CD4-positive, alpha-beta T cell treated with Interferon gamma for 1 hour (primary cell): ENCODE measurements around the gene KDM1B.

Experiments used
- DNase-seq: peaks from one replicate; pipeline ENCODE4 v3.0.0-alpha.2; 2020

KDM1B gene

GRCh38 chr6:18240230-18240629, 85.0 kb downstream of the KDM1B start:
- no peak for DNase-seq

DNA sequence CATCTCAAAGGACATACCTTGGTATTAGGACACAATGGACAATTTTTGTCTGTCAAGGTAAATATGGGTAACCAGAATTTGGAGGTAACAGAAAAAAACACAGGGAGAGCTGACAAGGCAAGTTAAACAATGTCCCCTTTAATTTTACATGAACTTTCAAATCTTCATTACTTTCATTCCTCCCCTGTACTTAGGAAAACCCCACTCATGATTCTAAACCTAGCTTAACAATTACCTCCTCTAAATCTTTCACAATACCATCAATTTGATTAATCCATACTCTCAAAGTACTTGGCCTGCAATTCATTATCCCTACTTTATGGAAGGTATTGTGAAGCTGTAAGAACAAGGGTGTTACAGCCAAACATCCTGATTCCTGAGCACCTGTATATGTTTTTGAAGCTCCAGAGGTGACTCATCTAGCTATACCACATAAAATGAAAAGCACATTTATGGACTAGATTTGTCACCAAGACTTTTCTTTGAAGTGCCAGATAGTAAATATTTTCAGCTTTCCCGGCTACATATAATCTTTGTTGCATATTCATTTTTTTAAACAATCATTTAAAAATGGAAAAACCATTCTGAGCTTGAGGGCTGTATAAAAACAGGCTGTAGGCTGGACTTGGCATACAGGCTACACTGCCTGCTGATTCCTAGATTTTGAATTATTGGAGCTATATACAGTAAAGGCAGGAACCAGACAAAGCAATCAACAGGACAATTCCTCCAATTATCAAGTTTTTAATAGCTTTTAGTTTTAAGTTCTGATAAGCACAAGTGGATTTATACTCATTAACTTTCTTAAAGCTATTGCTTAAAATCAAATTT, 86.2 kb downstream of the KDM1B start:
- no peak for DNase-seq

DNA sequence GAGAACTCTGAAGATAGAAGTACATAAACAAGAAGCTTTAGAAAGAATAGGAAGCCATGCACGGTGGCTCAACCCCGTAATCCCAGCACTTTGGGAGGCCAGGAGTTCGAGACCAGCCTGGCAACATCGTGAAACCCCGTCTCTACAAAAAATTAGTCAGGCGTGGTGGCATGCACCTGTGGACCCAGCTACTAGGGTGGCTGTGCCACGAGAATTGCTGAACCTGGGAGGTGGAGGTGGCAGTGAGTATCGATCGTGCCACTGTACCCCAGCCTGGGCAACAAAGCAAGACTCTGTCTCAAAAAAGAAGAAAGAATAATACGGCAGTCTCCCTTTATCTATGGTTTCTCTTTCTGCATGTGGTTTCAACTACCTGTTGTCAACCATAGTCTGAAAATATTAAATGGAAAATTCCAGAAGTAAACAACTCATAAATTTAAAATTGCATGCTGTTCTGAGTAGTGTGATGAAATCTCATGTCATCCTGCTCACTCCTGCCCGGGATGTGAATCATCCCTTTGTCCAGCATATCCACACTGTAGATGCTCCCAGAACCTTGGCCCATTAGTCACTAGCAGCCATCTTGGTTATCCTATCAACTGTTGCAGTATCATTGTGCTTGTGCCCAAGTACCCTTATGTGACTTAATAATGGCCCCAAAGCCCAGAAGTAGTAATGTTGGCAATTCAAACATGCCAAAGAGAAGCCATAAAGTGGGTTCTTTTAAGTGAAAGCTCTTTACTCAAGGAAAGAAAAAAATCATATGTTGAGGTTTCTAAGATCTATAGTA, 87.0 kb downstream of the KDM1B start:
- DNase-seq: no peak

- no peak for DNase-seq
Measured at GRCh38 chr6:18243302-18243893, 88.2 kb downstream of the KDM1B start.

DNA sequence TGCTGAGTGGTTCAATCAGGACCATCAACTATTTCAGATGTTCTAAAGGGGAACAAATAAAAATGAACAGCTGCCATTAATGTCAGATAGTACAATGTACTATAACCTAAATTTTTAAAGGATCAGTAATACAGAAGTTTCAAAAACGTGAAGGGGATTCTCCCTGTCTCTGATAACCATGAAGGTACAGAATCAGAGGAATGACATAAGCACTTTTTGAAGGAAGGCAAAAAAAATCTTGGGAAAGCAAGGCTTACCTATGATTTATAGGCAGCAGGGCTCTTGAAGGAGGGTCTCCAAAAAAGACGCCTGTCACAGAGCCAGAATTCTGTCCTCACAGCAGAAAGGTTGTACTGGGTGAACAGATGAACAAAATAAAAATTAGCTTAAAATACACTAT, 89.0 kb downstream of the KDM1B start:
- no peak for DNase-seq

DNA sequence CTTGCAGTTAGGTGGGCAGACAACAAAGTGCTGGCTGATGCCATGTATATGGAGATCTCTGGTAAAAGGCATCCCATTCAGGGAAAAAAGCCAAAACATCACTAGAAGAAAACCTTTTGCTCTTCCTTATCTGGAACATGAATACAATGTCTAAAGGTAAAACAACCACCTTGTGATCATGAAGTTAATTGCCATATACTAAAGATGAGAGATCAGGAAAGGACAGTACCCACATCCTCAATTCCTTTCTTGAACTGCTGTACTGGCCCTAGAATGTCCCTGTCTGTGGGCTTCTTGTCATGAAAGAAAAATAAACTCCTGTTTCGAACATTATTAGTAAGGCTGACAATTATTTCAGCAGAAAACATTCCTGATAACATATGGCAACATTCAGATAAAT, 89.9 kb downstream of the KDM1B start:
- DNase-seq: no peak

GRCh38 chr6:18245642-18246041, 90.4 kb downstream of the KDM1B start:
- DNase-seq: no peak

- no peak for DNase-seq
Measured at GRCh38 chr6:18246205-18246604, 91.0 kb downstream of the KDM1B start.

- no peak for DNase-seq
Measured at GRCh38 chr6:18247002-18247401, 91.8 kb downstream of the KDM1B start.

DNA sequence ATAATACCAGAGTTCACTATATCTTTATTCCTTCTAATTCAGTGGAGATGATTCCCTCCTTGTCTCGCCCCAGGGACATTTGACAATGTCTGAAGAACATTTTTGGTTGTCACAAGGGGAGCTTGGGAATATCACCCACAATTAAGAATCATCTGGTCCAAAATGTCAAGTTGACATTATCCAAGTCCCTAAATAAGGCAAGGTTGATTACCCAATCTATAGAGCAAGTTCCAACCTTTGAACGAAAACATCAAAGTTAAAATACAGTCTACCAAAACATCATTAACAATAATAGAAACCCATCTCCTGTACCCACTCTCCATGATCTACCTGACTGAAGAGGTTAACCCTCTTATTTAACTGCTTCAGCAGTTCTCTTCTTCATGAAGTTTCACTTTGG, 93.5 kb downstream of the KDM1B start:
- no peak for DNase-seq

- DNase-seq: no peak
Measured at GRCh38 chr6:18249271-18249670, 94.0 kb downstream of the KDM1B start.

DNA sequence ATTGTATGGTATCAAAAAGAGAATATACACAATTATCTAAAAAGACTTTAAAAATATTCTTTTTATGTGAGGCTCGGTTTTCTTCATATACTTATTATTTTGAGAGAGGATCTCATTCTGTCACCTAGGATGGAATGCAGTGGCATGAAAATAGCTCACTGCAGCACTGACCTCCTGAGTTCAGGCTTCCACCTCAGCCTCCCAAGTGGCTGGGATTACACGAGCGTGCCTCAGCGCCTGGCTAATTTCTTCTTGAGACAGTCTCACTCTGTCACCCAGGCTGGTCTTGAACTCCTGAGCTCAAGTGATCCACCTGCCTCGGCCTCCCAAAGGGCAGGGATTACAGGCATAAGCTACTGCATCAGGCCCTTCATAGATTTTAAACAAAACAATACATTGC, 98.4 kb downstream of the KDM1B start:
- no peak for DNase-seq

DNA sequence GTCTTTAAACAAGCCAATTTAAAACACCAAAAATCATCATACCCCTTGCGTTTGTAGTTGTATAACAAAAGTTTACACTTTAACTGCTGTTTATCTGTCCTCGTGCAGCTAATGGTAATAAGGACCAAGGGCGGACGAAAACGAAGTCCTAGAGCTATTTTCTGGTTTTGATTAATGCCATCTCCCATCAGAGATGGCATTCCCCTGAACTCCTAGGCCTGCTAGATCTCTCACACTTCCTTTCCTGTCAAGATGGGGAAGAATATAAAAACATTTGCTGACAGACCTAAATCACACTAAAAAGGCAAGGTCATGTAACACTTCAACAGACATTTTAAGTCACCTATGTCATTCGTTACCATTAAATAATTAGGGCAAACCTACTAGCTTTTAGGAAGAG, 99.6 kb downstream of the KDM1B start:
- DNase-seq: no peak

- no peak for DNase-seq
Measured at GRCh38 chr6:18259675-18260447, 104.6 kb downstream of the KDM1B start.

GRCh38 chr6:18260448-18261106, 105.4 kb downstream of the KDM1B start:
- peak; percentile 61 for DNase-seq

DNA sequence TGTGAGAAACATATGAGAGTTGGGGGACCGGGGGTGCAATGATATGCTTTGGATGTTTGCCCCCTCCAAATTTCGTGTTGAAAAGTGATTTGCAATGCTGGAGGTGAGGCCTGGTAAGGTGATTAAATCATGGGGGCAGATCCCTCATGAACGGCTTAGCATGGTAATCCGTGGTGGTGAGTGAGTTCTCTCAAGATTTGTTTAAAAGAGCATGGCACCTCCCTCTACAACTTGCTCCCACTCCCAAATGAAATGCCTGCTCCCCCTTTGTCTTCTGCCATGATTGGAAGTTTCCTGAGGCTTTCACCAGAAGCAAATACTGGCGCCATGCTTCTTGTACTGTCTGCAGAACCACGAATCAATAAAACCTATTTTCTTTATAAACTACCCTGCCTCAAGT, 106.7 kb downstream of the KDM1B start:
- no peak for DNase-seq

GRCh38 chr6:18262702-18263417, 107.6 kb downstream of the KDM1B start:
- peak; percentile 15 for DNase-seq

GRCh38 chr6:18263418-18264218, 108.4 kb downstream of the KDM1B start:
- DNase-seq: peak; percentile 4

- peak; percentile 78 for DNase-seq
Measured at GRCh38 chr6:18264219-18264922, 109.1 kb downstream of the KDM1B start, which contains the start of gene DEK. DEK (minus strand) TSS chr6:18264530; CDS start chr6:18263987, 543 bp downstream.

DNA sequence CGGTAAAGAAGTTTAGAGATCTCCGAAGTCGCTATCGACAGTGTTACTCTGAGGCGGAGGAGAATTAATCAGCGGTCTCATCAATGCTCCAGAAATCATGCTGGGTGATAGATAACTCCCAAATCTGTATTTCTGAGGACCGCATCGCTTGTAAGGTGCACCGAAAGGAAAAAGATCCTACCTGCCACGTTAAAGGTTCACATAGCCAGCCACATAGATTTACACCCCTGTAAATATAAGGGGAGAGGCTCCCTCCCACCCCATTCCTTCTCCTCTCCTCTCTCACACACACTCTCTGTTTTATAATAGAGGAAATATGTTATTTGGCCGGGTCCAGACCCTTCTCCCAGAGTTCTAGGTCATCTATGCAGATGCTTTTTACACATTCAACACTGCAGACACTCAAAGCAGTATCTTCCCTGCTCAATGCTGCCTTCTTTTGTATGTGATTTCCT, 109.7 kb downstream of the KDM1B start:
- DNase-seq: no peak
